Transverse colon (tissue), 3 donors: Measurements from ENCODE around the gene SLC25A51.

Experiments used
- CTCF ChIP-seq, 5 experiments: fragments of 200-600 bp in 3 of 5; fragments of 450-650 bp in 2 of 5; sonication (generic) in 3 of 5; IDR thresholded peaks; 1 replicate in 2 of 5; 2 replicates in 3 of 5; pipeline ENCODE4 v1.5.1; 2016 to 2017; ENCODE audit warnings: antibody characterized with exemption in 5 of 5, inconsistent platforms in 3 of 5, mild to moderate bottlenecking in 2 of 5, moderate library complexity in 1 of 5
- POLR2A ChIP-seq: fragments of 450-650 bp; IDR thresholded peaks from one replicate; pipeline ENCODE4 v1.6.1; 2016; ENCODE audit warnings: antibody characterized with exemption, mild to moderate bottlenecking, moderate library complexity

DNA sequence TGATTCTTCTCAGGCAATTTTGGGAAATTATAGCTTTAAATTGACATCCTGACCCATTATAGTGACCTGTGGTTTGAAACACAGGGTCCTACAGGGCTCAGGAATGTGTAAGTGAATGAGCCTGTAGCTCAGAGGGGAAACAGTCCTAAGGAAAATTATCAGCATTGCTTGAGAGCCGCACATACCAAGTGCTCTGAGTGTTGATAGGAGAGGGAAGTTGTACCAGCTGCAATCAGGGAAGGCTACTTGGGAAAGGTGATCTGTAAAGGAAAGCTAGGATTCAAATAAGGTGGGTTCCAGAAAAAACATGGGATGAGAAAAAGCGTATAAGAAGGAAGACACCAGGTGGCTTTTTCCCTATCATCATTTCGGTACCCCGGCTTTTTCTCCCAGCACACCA, 4.4 kb upstream of the SLC25A51 start:
- TF ChIP-seq CTCF (IDR thresholded peaks at IDR 0.05) (no peak), POLR2A (no peak)
